Measurements from ENCODE around the gene CPNE4. TPM values are rescaled to one million over a fixed set of nuclear protein-coding genes. Genes with fewer than 3 reads are reported as not detected.

The CPNE4 gene
- total RNA-seq, 2 donors from 2014 or later: 0.31 to 28.0 TPM

GRCh38 chr3:131708241-131708640, 326.6 kb downstream of the CPNE4 start:
- DNase-seq (ENCODE audit: low spot score): no peak
- Histone ChIP-seq H3K9me3 (no peaks in the 10 kb centered on the region), H3K4me3 (no peak overlapping the region), H3K27me3 (no peaks in the 10 kb centered on the region), H3K36me3 (no peaks in the 10 kb centered on the region), H3K27ac (no peak overlapping the region), H3K4me1 (no peaks in the 10 kb centered on the region)
- TF ChIP-seq CTCF (IDR thresholded peaks at IDR 0.05): no peak

GRCh38 chr3:131705558-131706051, 329.2 kb downstream of the CPNE4 start:
- H3K36me3 ChIP-seq: no peaks in the 10 kb centered on the region
- no peaks in the 10 kb centered on the region for H3K27me3 ChIP-seq
- H3K27ac ChIP-seq: no peak overlapping the region
- TF ChIP-seq CTCF (IDR thresholded peaks at IDR 0.05): no peak
- no peak for DNase-seq (ENCODE audit: low spot score)
- H3K9me3 ChIP-seq: no peaks in the 10 kb centered on the region
- H3K4me1 ChIP-seq: no peaks in the 10 kb centered on the region
- no peak overlapping the region for H3K4me3 ChIP-seq

GRCh38 chr3:131705099-131705498, 329.7 kb downstream of the CPNE4 start:
- TF ChIP-seq CTCF (IDR thresholded peaks at IDR 0.05): no peak
- no peak for DNase-seq (ENCODE audit: low spot score)

GRCh38 chr3:131704098-131704497, 330.7 kb downstream of the CPNE4 start:
- H3K27ac ChIP-seq: no peak overlapping the region
- no peaks in the 10 kb centered on the region for H3K9me3 ChIP-seq
- no peak for TF ChIP-seq CTCF (IDR thresholded peaks at IDR 0.05)
- no peak for DNase-seq (ENCODE audit: low spot score)
- no peak overlapping the region for H3K4me3 ChIP-seq
- H3K4me1 ChIP-seq: no peaks in the 10 kb centered on the region
- no peaks in the 10 kb centered on the region for H3K27me3 ChIP-seq
- H3K36me3 ChIP-seq: no peaks in the 10 kb centered on the region

More at GRCh38 chr3:131705099-131705498, 329.7 kb downstream of the CPNE4 start:
- H3K36me3 ChIP-seq: no peaks in the 10 kb centered on the region
- no peaks in the 10 kb centered on the region for H3K9me3 ChIP-seq
- no peak overlapping the region for H3K4me3 ChIP-seq
- no peak overlapping the region for H3K27ac ChIP-seq
- H3K4me1 ChIP-seq: no peaks in the 10 kb centered on the region
- H3K27me3 ChIP-seq: no peaks in the 10 kb centered on the region

GRCh38 chr3:131702146-131702545, 332.7 kb downstream of the CPNE4 start:
- Histone ChIP-seq H3K27me3 (no peaks in the 10 kb centered on the region), H3K9me3 (no peaks in the 10 kb centered on the region), H3K36me3 (no peaks in the 10 kb centered on the region), H3K4me3 (no peak overlapping the region), H3K27ac (no peak overlapping the region), H3K4me1 (no peaks in the 10 kb centered on the region)
- TF ChIP-seq CTCF (IDR thresholded peaks at IDR 0.05): no peak
- DNase-seq (ENCODE audit: low spot score): no peak

- no peak overlapping the region for H3K4me3 ChIP-seq
- no peaks in the 10 kb centered on the region for H3K9me3 ChIP-seq
- no peaks in the 10 kb centered on the region for H3K27me3 ChIP-seq
- H3K27ac ChIP-seq: no peak overlapping the region
- no peak for TF ChIP-seq CTCF (IDR thresholded peaks at IDR 0.05)
- no peaks in the 10 kb centered on the region for H3K36me3 ChIP-seq
- no peaks in the 10 kb centered on the region for H3K4me1 ChIP-seq
- DNase-seq (ENCODE audit: low spot score): no peak
Measured at GRCh38 chr3:131701153-131701770, 333.6 kb downstream of the CPNE4 start.
